ENCODE measurements around the gene LRFN2.

- TF ChIP-seq EZH2 (IDR thresholded peaks at IDR 0.05; ENCODE audit: borderline replicate concordance, insufficient read depth, low read depth, low read length, poor library complexity, severe bottlenecking): no peak
- TF ChIP-seq, protein P1, sequence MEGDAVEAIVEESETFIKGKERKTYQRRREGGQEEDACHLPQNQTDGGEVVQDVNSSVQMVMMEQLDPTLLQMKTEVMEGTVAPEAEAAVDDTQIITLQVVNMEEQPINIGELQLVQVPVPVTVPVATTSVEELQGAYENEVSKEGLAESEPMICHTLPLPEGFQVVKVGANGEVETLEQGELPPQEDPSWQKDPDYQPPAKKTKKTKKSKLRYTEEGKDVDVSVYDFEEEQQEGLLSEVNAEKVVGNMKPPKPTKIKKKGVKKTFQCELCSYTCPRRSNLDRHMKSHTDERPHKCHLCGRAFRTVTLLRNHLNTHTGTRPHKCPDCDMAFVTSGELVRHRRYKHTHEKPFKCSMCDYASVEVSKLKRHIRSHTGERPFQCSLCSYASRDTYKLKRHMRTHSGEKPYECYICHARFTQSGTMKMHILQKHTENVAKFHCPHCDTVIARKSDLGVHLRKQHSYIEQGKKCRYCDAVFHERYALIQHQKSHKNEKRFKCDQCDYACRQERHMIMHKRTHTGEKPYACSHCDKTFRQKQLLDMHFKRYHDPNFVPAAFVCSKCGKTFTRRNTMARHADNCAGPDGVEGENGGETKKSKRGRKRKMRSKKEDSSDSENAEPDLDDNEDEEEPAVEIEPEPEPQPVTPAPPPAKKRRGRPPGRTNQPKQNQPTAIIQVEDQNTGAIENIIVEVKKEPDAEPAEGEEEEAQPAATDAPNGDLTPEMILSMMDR (IDR thresholded peaks at IDR 0.05): no peak
Observed at GRCh38 chr6:40469323-40469722, 117.8 kb downstream of the LRFN2 start.
